MCF 10A (cell line): ENCODE results near the gene PM20D1. TPM values are rescaled to one million over a fixed set of nuclear protein-coding genes. Genes with fewer than 3 reads are reported as not detected.
"Not testable (repeated sequence)": the region's sequence is repeated elsewhere in the genome, so short reads cannot be mapped to it uniquely, and the experiment has no call there.

Experiments
- BruUV-seq: library from RNA; stranded (reverse); fragments of 400-500 nt; replicated peaks from 2 replicates; lab custom pipeline; 2021; lab: Mats Ljungman, UMichigan
- CTCF ChIA-PET: fragments of 300-600 bp; sonication (Branson Sonifier 250); formaldehyde crosslinking; extraction: SDS; loops from one replicate; lab custom pipeline; 2021; ENCODE audit warnings: antibody characterized with exemption, inconsistent platforms; lab: Yijun Ruan, JAX
- POLR2A ChIA-PET: fragments of 300-600, 350-650 bp; sonication (Branson Sonifier 250); formaldehyde crosslinking; extraction: SDS; loops from one replicate; lab custom pipeline; 2020; ENCODE audit warnings: antibody characterized with exemption, inconsistent platforms; lab: Yijun Ruan, JAX
- DNase-seq: peaks from one replicate; pipeline ENCODE4 v3.0.0-alpha.2; 2018; ENCODE audit not compliant: unreplicated experiment
- H3K27ac Mint-ChIP-seq: one replicate; pipeline ENCODE4 v1.8.0; 2022; ENCODE audit warnings: mild to moderate bottlenecking, low read depth, mixed read lengths; ENCODE audit not compliant: unreplicated experiment
- H3K27me3 Mint-ChIP-seq: one replicate; pipeline ENCODE4 v1.8.0; 2022; ENCODE audit warnings: mixed read lengths; ENCODE audit not compliant: insufficient read depth, unreplicated experiment
- H3K36me3 Mint-ChIP-seq: one replicate; pipeline ENCODE4 v1.8.0; 2022; ENCODE audit warnings: mild to moderate bottlenecking, moderate library complexity, mixed read lengths; ENCODE audit not compliant: insufficient read depth, unreplicated experiment
- H3K4me1 Mint-ChIP-seq: one replicate; pipeline ENCODE4 v1.8.0; 2022; ENCODE audit warnings: mixed read lengths; ENCODE audit not compliant: insufficient read depth, unreplicated experiment
- H3K4me3 Mint-ChIP-seq: one replicate; pipeline ENCODE4 v1.8.0; 2022; ENCODE audit warnings: mild to moderate bottlenecking, moderate library complexity, mixed read lengths; ENCODE audit not compliant: unreplicated experiment
- H3K9me3 Mint-ChIP-seq: one replicate; pipeline ENCODE4 v1.8.0; 2022; ENCODE audit warnings: mixed read lengths; ENCODE audit not compliant: unreplicated experiment
- intact Hi-C: fragments of 100-400 bp; cut with micrococcal nuclease; formaldehyde crosslinking; loops from 2 replicates; pipeline ENCODE4 v1.14.1; 2022
- total RNA-seq: library from RNA; stranded (reverse); gene quantifications from 2 replicates; pipeline ENCODE4 v1.2.3, GENCODE V29; 2022
- TF ChIP-seq, protein P1 (sequence below): fragments of 200-600 bp; IDR thresholded peaks from one replicate; pipeline ENCODE4 v1.8.0; 2022; ENCODE audit warnings: antibody characterized with exemption, mild to moderate bottlenecking; ENCODE audit not compliant: unreplicated experiment

Gene PM20D1
- total RNA-seq, 1 experiment from 2014 or later, result not detected

DNA sequence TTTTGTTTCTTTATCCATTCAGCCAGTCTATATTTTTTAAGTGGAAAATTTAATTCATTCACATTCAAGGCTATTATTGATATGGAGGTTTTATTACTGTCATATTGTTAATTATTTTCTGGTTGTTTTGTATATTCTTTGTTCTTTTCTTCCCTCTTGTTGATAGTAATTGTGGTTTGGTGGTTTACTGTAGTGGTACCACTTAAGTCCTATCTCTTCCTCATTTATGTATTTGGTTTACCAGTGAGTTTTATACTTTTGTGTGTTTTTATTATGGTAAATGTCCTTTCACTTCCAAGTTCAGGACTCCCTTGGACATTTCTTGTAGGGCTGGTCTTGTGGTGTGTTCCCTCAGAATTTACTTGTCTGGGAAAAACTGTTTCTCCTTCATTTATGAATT lies 28.1 kb upstream of the PM20D1 start:
- TF ChIP-seq, protein P1, sequence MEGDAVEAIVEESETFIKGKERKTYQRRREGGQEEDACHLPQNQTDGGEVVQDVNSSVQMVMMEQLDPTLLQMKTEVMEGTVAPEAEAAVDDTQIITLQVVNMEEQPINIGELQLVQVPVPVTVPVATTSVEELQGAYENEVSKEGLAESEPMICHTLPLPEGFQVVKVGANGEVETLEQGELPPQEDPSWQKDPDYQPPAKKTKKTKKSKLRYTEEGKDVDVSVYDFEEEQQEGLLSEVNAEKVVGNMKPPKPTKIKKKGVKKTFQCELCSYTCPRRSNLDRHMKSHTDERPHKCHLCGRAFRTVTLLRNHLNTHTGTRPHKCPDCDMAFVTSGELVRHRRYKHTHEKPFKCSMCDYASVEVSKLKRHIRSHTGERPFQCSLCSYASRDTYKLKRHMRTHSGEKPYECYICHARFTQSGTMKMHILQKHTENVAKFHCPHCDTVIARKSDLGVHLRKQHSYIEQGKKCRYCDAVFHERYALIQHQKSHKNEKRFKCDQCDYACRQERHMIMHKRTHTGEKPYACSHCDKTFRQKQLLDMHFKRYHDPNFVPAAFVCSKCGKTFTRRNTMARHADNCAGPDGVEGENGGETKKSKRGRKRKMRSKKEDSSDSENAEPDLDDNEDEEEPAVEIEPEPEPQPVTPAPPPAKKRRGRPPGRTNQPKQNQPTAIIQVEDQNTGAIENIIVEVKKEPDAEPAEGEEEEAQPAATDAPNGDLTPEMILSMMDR, result no peak
- no peaks in the 10 kb centered on the region for H3K4me1 Mint-ChIP-seq
- no TSS peak for BruUV-seq
- no peak overlapping the region for H3K4me3 Mint-ChIP-seq
- peaks cover 27% of the 10 kb centered on the region for H3K27me3 Mint-ChIP-seq
- ChIA-PET CTCF (interaction anchor here (0.6 kb wide), 1 partner anchor 120 kb away, joined by 3 read pairs; no protein-coding TSS in a partner anchor), POLR2A (no interaction called here)
- H3K36me3 Mint-ChIP-seq, result no peaks in the 10 kb centered on the region
- no peaks in the 10 kb centered on the region for H3K9me3 Mint-ChIP-seq
- DNase-seq, result no peak
- no peak overlapping the region for H3K27ac Mint-ChIP-seq
- intact Hi-C loops, result no loop called here

DNA sequence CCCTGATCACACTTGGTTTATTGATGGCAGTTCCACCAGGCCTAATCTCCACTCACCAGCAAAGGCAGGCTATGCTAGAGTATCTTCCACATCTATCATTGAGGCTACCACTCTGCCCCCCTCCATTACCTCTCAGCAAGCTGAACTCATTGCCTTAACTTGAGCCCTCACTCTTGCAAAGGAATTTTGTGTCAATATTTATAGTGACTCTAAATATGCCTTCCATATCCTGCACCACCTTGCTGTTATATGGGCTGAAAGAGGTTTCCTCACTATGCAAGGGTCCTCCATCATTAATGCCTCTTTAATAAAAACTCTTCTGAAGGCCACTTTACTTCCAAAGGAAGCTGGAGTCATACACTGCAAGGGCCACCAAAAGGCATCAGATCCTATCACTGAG lies 23.2 kb upstream of the PM20D1 start:
- H3K36me3 Mint-ChIP-seq, DNase-seq, H3K9me3 Mint-ChIP-seq, BruUV-seq, H3K4me1 Mint-ChIP-seq, intact Hi-C loops, H3K27me3 Mint-ChIP-seq, POLR2A ChIA-PET, CTCF ChIA-PET, H3K27ac Mint-ChIP-seq, H3K4me3 Mint-ChIP-seq: not testable (repeated sequence)

GRCh38 chr1:205870236-205870635 lies 20.3 kb upstream of the PM20D1 start:
- CTCF ChIA-PET, result no interaction called here
- Mint-ChIP-seq H3K36me3 (no peaks in the 10 kb centered on the region), H3K27ac (no peak overlapping the region), H3K27me3 (no peaks in the 10 kb centered on the region), H3K9me3 (no peaks in the 10 kb centered on the region), H3K4me3 (no peak overlapping the region), H3K4me1 (no peaks in the 10 kb centered on the region)
- DNase-seq, result no peak
- POLR2A ChIA-PET, result no interaction called here
- intact Hi-C loops, result no loop called here
- no TSS peak for BruUV-seq
- TF ChIP-seq, protein P1, result no peak

DNA sequence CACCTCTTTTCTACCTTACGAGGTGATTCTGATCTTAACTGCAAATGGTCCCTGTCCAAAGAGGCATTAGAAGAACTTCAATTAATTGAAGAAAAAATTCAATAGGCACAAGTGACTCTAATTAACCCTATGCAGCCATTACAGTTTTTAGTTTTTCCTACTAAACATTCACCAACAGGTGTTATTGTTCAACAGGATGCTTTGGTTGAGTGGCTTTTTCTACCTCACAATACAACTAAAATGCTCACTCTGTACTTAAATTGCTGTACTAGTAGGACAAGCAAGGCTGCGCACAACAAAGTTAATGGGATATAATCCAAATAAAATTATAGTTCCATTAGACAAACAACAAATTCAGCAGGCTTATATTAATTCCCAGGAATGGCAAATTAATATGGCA lies 11.6 kb upstream of the PM20D1 start:
- Mint-ChIP-seq H3K4me1 (peaks cover 7% of the 10 kb centered on the region), H3K27me3 (peaks cover 48% of the 10 kb centered on the region), H3K36me3 (no peaks in the 10 kb centered on the region), H3K4me3 (no peak overlapping the region), H3K9me3 (peaks cover 8% of the 10 kb centered on the region), H3K27ac (no peak overlapping the region)
- intact Hi-C loops, result no loop called here
- no TSS peak for BruUV-seq
- DNase-seq, result no peak
- CTCF ChIA-PET, result no interaction called here
- POLR2A ChIA-PET, result no interaction called here
- TF ChIP-seq, protein P1, result no peak
